SK-N-SH (cell line): Measurements from ENCODE around the gene CMYA5. TPM values are rescaled to one million over a fixed set of nuclear protein-coding genes. Genes with fewer than 3 reads are reported as not detected.

ENCODE experiments used
- CTCF ChIA-PET: fragments of 300-600, 350-600 bp; formaldehyde crosslinking; extraction: SDS; loops from one replicate; lab custom pipeline; 2021; lab: Yijun Ruan, JAX
- POLR2A ChIA-PET: fragments of 350-600 bp; sonication (Branson Sonifier 250); formaldehyde crosslinking; extraction: SDS; loops from one replicate; lab custom pipeline; 2020; ENCODE audit warnings: antibody characterized with exemption, inconsistent platforms; lab: Yijun Ruan, JAX
- DNase-seq: peaks from one replicate; pipeline ENCODE4 v3.0.0; 2012
- H2AFZ ChIP-seq: fragments of 200-600 bp; sonication (generic); 2 replicates; pipeline ENCODE4 v1.8.1; 2016; ENCODE audit warnings: antibody characterized with exemption, mild to moderate bottlenecking, low read depth
- H3F3A ChIP-seq: fragments of 200-600 bp; sonication (generic); replicated peaks from 2 replicates; pipeline ENCODE3; 2016; ENCODE audit warnings: antibody characterized with exemption, mild to moderate bottlenecking; ENCODE audit not compliant: insufficient read depth
- H3K27ac ChIP-seq, 2 experiments: fragments of 200-500 bp in 1 of 2; fragments of 200-600 bp in 1 of 2; sonication (Bioruptor generic) in 1 of 2; sonication (generic), shearing (Covaris generic) in 1 of 2; 2 replicates each; pipeline versions ENCODE4 v1.5.1 to v1.6.1; 2014 to 2016; ENCODE audit warnings: low read depth in 2 of 2, inconsistent platforms in 1 of 2, low read length in 1 of 2, mild to moderate bottlenecking in 1 of 2, mixed read lengths in 1 of 2
- H3K27me3 ChIP-seq: fragments of 200-600 bp; sonication (generic), shearing (Covaris generic); 2 replicates; pipeline ENCODE4 v1.6.1; 2016; ENCODE audit warnings: mixed run types; ENCODE audit not compliant: insufficient read depth
- H3K36me3 ChIP-seq, 2 experiments: fragments of 200-500 bp in 1 of 2; fragments of 200-600 bp in 1 of 2; sonication (Bioruptor generic) in 1 of 2; sonication (generic) in 1 of 2; replicated peaks in 1 of 2; 2 replicates each; pipeline versions ENCODE3 to v1.5.1; 2014 to 2016; ENCODE audit warnings: low read length in 1 of 2, mild to moderate bottlenecking in 1 of 2; ENCODE audit not compliant: insufficient read depth in 2 of 2, control insufficient read depth in 1 of 2
- H3K4me1 ChIP-seq, 2 experiments: fragments of 200-500 bp in 1 of 2; fragments of 200-600 bp in 1 of 2; sonication (Bioruptor generic) in 1 of 2; sonication (generic), shearing (Covaris generic) in 1 of 2; 2 replicates each; pipeline versions ENCODE4 v1.5.1 to v1.6.1; 2014 to 2016; ENCODE audit warnings: low read depth in 1 of 2, low read length in 1 of 2, mixed run types in 1 of 2; ENCODE audit not compliant: insufficient read depth in 2 of 2, control insufficient read depth in 1 of 2
- H3K4me2 ChIP-seq: fragments of 200-600 bp; sonication (generic), shearing (Covaris generic); 2 replicates; pipeline ENCODE4 v1.6.1; 2017; ENCODE audit warnings: mixed run types
- H3K4me3 ChIP-seq, 2 experiments: fragments of 200-500 bp in 1 of 2; fragments of 200-600 bp in 1 of 2; sonication (Bioruptor generic) in 1 of 2; sonication (generic), shearing (Covaris generic) in 1 of 2; 2 replicates each; pipeline versions ENCODE4 v1.5.1 to v1.8.1; 2014 to 2016; ENCODE audit warnings: low read depth in 2 of 2, inconsistent platforms in 1 of 2, low read length in 1 of 2, mild to moderate bottlenecking in 1 of 2, mixed read lengths in 1 of 2, moderate library complexity in 1 of 2
- H3K79me2 ChIP-seq: fragments of 200-600 bp; sonication (generic); 2 replicates; pipeline ENCODE4 v1.8.1; 2017; ENCODE audit warnings: mild to moderate bottlenecking; ENCODE audit not compliant: insufficient read depth
- H3K9ac ChIP-seq: fragments of 200-600 bp; sonication (generic); 2 replicates; pipeline ENCODE4 v1.6.1; 2017; ENCODE audit warnings: mixed run types
- H3K9me2 ChIP-seq: fragments of 200-600 bp; sonication (generic); 2 replicates; pipeline ENCODE4 v1.6.1; 2017; ENCODE audit warnings: mixed run types
- H3K9me3 ChIP-seq: fragments of 200-600 bp; sonication (generic); 2 replicates; pipeline ENCODE4 v1.6.1; 2017; ENCODE audit warnings: mixed run types, mild to moderate bottlenecking, moderate library complexity
- H4K20me1 ChIP-seq: fragments of 200-600 bp; sonication (generic); 2 replicates; pipeline ENCODE4 v1.6.1; 2017; ENCODE audit warnings: mild to moderate bottlenecking, mixed run types; ENCODE audit not compliant: insufficient read depth
- CHD2 ChIP-seq: fragments of 150-350 bp; IDR thresholded peaks from 2 replicates; pipeline ENCODE4 v1.6.1; 2018; ENCODE audit warnings: low read length; ENCODE audit not compliant: partially characterized antibody
- CTCF ChIP-seq: fragments of 200-600 bp; sonication (generic); IDR thresholded peaks from 2 replicates; pipeline ENCODE4 v1.6.1; 2017; ENCODE audit warnings: antibody characterized with exemption, mild to moderate bottlenecking, moderate library complexity
- EP300 ChIP-seq, 2 experiments: IDR thresholded peaks; 2 replicates each; pipeline versions ENCODE4 v1.4.0 to v1.6.1; 2012; ENCODE audit warnings: borderline replicate concordance in 1 of 2, low read depth in 1 of 2, low read length in 1 of 2
- FOSL2 ChIP-seq: IDR thresholded peaks from 2 replicates; pipeline ENCODE4 v1.4.0; 2012; ENCODE audit warnings: low read depth, mild to moderate bottlenecking, moderate library complexity, borderline replicate concordance
- FOXJ3 ChIP-seq: sonication (generic); formaldehyde crosslinking; IDR thresholded peaks from 2 replicates; pipeline ENCODE4 v1.5.1; 2020; ENCODE audit warnings: mild to moderate bottlenecking, missing genetic modification reagents
- GABPA ChIP-seq: IDR thresholded peaks from 2 replicates; pipeline ENCODE4 v1.4.0; 2012; ENCODE audit warnings: low read depth, mild to moderate bottlenecking
- GATA2 ChIP-seq: sonication (generic); formaldehyde crosslinking; IDR thresholded peaks from 2 replicates; pipeline ENCODE4 v1.5.0; 2020; ENCODE audit warnings: mild to moderate bottlenecking, missing genetic modification reagents
- IRF3 ChIP-seq: fragments of 150-350 bp; IDR thresholded peaks from 2 replicates; pipeline ENCODE4 v1.6.1; 2016; ENCODE audit warnings: mild to moderate bottlenecking, low read depth, low read length
- JUND ChIP-seq: IDR thresholded peaks from 2 replicates; pipeline ENCODE4 v1.4.0; 2012
- MEF2A ChIP-seq: IDR thresholded peaks from 2 replicates; pipeline ENCODE4 v1.4.0; 2012; ENCODE audit warnings: low read depth, borderline replicate concordance
- MXI1 ChIP-seq: IDR thresholded peaks from 2 replicates; pipeline ENCODE4 v1.6.1; 2012; ENCODE audit warnings: mild to moderate bottlenecking, low read depth, low read length, improper control_type of control experiment
- NFIC ChIP-seq: IDR thresholded peaks from 2 replicates; pipeline ENCODE4 v1.4.0; 2012; ENCODE audit warnings: borderline replicate concordance
- NRF1 ChIP-seq: IDR thresholded peaks from 2 replicates; pipeline ENCODE4 v1.6.1; 2012; ENCODE audit warnings: low read depth, mild to moderate bottlenecking, low read length
- PBX3 ChIP-seq: IDR thresholded peaks from 2 replicates; pipeline ENCODE4; 2012
- POLR2AphosphoS5 ChIP-seq: IDR thresholded peaks from 2 replicates; pipeline ENCODE4 v1.6.1; 2012; ENCODE audit warnings: low read depth, low read length
- RCOR1 ChIP-seq: fragments of 150-350 bp; IDR thresholded peaks from 2 replicates; pipeline ENCODE4 v1.6.1; 2017; ENCODE audit warnings: antibody characterized with exemption, low read length
- RFX5 ChIP-seq: IDR thresholded peaks from 2 replicates; pipeline ENCODE4 v1.6.1; 2012; ENCODE audit warnings: mild to moderate bottlenecking, improper control_type of control experiment, low read length
- RXRA ChIP-seq: IDR thresholded peaks from 2 replicates; pipeline ENCODE4 v1.4.0; 2012; ENCODE audit warnings: low read depth, mild to moderate bottlenecking, borderline replicate concordance
- SMC3 ChIP-seq: IDR thresholded peaks from 2 replicates; pipeline ENCODE4 v1.6.1; 2012; ENCODE audit warnings: low read depth, low read length, improper control_type of control experiment
- TAF1 ChIP-seq: IDR thresholded peaks from 2 replicates; pipeline ENCODE4 v1.6.1; 2012; ENCODE audit warnings: low read depth, mild to moderate bottlenecking, low read length, moderate library complexity, borderline replicate concordance
- USF1 ChIP-seq: IDR thresholded peaks from 2 replicates; pipeline ENCODE4 v1.4.0; 2012; ENCODE audit warnings: low read depth, borderline replicate concordance
- ZBTB33 ChIP-seq: IDR thresholded peaks from 2 replicates; pipeline ENCODE4 v1.4.0; 2012; ENCODE audit warnings: low read depth, borderline replicate concordance
- whole genome bisulfite sequencing: methylation state at CpG from one replicate; pipeline ENCODE4 v1.1.6; 2017; ENCODE audit warnings: low lambda C conversion rate; 5-methylcytosine and 5-hydroxymethylcytosine counted together
- polyA plus RNA-seq, 3 experiments: library from polyadenylated mRNA; depleted of rRNA; stranded (reverse); fragments of >200 nt; gene quantifications; 2 replicates each; pipeline ENCODE4 v1.2.3, GENCODE V29; 2012

The CMYA5 gene
- polyA plus RNA-seq, 1 of the 3 experiments (the other 2 are of a cell fraction), result 0.12 TPM

- Histone ChIP-seq H4K20me1 (no peaks in the 10 kb centered on the region), H3K36me3 (no peaks in the 10 kb centered on the region), H3K4me3 (no peak overlapping the region), H3K4me1 (no peaks in the 10 kb centered on the region), H3K79me2 (no peaks in the 10 kb centered on the region), H3K4me2 (no peak overlapping the region), H3F3A (no peaks in the 10 kb centered on the region), H3K27me3 (peaks cover 23% of the 10 kb centered on the region; the same call in 1 of the 2 replicates), H3K27ac (no peak overlapping the region), H2AFZ (no peak overlapping the region), H3K9me2 (no peaks in the 10 kb centered on the region), H3K9me3 (no peaks in the 10 kb centered on the region), H3K9ac (no peak overlapping the region)
- ChIA-PET POLR2A (no interaction called here), CTCF (interaction anchor here (0.6 to 0.8 kb wide), 2 partner anchors 10 to 650 kb away, joined by 3 read pairs; no protein-coding TSS in a partner anchor)
- DNase-seq, result no peak
- TF ChIP-seq RXRA (no peak), RCOR1 (no peak), POLR2AphosphoS5 (no peak), JUND (no peak), SMC3 (no peak), EP300 (IDR thresholded peaks at IDR 0.05; ENCODE audit: borderline replicate concordance in 1 of 2, low read depth in 1 of 2, low read length in 1 of 2) (no peak), NFIC (no peak), MXI1 (no peak), MEF2A (no peak), FOXJ3 (CRISPR knock-in tag) (no peak), TAF1 (no peak), USF1 (no peak), GATA2 (no peak), GABPA (no peak), PBX3 (no peak), NRF1 (no peak)
- 36% methylated on average over 14 of the region's 14 CpGs for WGBS
Observed at GRCh38 chr5:79736528-79737514, 47.2 kb downstream of the CMYA5 start.

GRCh38 chr5:79738349-79738748 is 48.7 kb downstream of the CMYA5 start:
- DNase-seq, result no peak
- H3K36me3 ChIP-seq, result no peaks in the 10 kb centered on the region
- H3K27ac ChIP-seq, result no peak overlapping the region
- H3K9me2 ChIP-seq, result no peaks in the 10 kb centered on the region
- no peak overlapping the region for H2AFZ ChIP-seq
- no peak overlapping the region for H3K4me3 ChIP-seq
- no peaks in the 10 kb centered on the region for H3F3A ChIP-seq
- no peaks in the 10 kb centered on the region for H4K20me1 ChIP-seq
- H3K4me2 ChIP-seq, result no peak overlapping the region
- H3K79me2 ChIP-seq, result no peaks in the 10 kb centered on the region
- H3K27me3 ChIP-seq, result peaks cover 23% of the 10 kb centered on the region; the same call in 1 of the 2 replicates
- no peaks in the 10 kb centered on the region for H3K9me3 ChIP-seq
- H3K9ac ChIP-seq, result no peak overlapping the region
- ChIA-PET POLR2A (no interaction called here), CTCF (no interaction called here)
- no peaks in the 10 kb centered on the region for H3K4me1 ChIP-seq
- WGBS, result 52% methylated on average over 5 of the region's 5 CpGs
- TF ChIP-seq CHD2 (no peak), CTCF (no peak), NRF1 (no peak), FOSL2 (no peak), RFX5 (no peak), ZBTB33 (no peak), POLR2AphosphoS5 (no peak), IRF3 (no peak)
